Measurements from ENCODE around the gene TMEM26.
A peak's percentile ranks its signal among the peaks of the same experiment; 100 is the strongest.

TMEM26 gene

DNA sequence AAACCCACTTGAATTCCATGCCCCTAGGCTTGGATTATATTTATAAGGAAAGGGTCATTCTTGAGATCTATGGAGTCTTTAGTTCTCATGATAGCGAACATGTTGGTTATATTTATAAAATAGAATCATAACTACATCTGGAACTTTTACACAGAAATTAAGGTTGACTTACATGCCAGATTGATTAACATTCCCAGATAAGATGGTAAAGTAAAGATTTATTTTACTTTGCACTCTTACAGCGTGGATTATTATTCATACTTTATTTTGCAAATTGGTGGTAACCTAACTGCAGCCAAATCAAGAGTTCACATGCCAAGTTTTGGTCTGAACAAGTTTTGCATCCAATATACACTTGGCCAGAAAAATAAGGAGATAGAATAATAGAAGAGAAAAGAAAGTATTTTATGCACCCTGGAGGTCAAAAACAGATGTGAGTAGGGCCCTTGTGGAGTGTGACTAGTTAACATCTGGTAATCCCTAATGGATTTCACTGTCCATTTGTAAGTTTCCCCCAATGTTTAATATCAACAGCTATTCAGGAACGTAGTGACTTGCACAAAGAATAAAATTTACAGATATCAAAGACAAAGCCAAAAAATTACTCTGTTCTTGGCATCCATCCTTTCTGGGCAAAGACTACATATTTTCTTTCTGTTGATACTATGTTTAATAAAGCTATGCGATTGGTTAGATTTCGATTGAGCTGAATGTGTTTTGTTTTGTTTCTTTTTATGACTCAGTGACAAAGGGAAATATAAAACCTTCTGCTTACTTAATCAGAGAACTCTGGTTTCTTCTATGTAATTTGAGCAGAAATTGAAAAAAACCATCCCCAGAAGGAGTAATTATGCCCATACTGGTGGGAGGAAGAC, 10.1 kb upstream of the TMEM26 start:
- TF ChIP-seq, protein P1, sequence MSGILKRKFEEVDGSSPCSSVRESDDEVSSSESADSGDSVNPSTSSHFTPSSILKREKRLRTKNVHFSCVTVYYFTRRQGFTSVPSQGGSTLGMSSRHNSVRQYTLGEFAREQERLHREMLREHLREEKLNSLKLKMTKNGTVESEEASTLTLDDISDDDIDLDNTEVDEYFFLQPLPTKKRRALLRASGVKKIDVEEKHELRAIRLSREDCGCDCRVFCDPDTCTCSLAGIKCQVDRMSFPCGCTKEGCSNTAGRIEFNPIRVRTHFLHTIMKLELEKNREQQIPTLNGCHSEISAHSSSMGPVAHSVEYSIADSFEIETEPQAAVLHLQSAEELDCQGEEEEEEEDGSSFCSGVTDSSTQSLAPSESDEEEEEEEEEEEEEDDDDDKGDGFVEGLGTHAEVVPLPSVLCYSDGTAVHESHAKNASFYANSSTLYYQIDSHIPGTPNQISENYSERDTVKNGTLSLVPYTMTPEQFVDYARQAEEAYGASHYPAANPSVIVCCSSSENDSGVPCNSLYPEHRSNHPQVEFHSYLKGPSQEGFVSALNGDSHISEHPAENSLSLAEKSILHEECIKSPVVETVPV (CRISPR knock-in tag; IDR thresholded peaks at IDR 0.05): no peak
- TF ChIP-seq ISL1 (CRISPR knock-in tag; IDR thresholded peaks at IDR 0.05) (peak; percentile 67), OSR1 (CRISPR knock-in tag; IDR thresholded peaks at IDR 0.05) (no peak), ZFP30 (CRISPR knock-in tag; IDR thresholded peaks at IDR 0.05) (no peak), TOX (CRISPR knock-in tag; IDR thresholded peaks at IDR 0.05; ENCODE audit: borderline replicate concordance) (peak; percentile 69; the same call in 1 of the 2 replicates), CSDC2 (CRISPR knock-in tag; IDR thresholded peaks at IDR 0.05) (no peak)
- peak; percentile 86 for ATAC-seq

DNA sequence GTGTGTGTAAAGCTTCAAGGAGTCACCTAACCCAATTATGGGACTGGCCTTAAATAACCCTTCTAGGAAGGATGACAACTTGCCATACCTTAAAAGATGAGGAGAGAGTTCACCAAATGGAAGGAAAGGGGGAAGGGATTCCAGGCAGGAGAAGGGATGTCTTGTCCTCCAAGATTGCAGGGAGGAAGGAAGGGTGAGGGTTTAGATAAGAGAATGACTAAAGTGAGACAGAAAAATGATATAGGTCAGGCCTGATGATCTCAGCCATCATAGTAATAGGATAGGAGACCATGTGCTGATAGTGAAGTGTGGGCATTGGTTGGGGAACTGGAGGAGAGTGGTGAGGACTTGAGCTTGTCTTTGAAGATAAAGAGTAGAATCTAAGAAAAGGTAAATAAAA, 7.7 kb upstream of the TMEM26 start:
- no peak for ATAC-seq
- TF ChIP-seq ESRRG (CRISPR knock-in tag; IDR thresholded peaks at IDR 0.05): no peak
- TF ChIP-seq, protein P1 (CRISPR knock-in tag; IDR thresholded peaks at IDR 0.05): no peak
- TF ChIP-seq CSDC2 (CRISPR knock-in tag; IDR thresholded peaks at IDR 0.05): no peak
- no peak for TF ChIP-seq TOX (CRISPR knock-in tag; IDR thresholded peaks at IDR 0.05; ENCODE audit: borderline replicate concordance)
- no peak for TF ChIP-seq GLIS3 (CRISPR knock-in tag; IDR thresholded peaks at IDR 0.05)
- no peak for TF ChIP-seq ZFP30 (CRISPR knock-in tag; IDR thresholded peaks at IDR 0.05)
- no peak for TF ChIP-seq ZFP3 (CRISPR knock-in tag; IDR thresholded peaks at IDR 0.05)
- no peak for TF ChIP-seq PPARA (CRISPR knock-in tag; IDR thresholded peaks at IDR 0.05; ENCODE audit: borderline replicate concordance)
- no peak for TF ChIP-seq ZC3H10 (CRISPR knock-in tag; IDR thresholded peaks at IDR 0.05)

DNA sequence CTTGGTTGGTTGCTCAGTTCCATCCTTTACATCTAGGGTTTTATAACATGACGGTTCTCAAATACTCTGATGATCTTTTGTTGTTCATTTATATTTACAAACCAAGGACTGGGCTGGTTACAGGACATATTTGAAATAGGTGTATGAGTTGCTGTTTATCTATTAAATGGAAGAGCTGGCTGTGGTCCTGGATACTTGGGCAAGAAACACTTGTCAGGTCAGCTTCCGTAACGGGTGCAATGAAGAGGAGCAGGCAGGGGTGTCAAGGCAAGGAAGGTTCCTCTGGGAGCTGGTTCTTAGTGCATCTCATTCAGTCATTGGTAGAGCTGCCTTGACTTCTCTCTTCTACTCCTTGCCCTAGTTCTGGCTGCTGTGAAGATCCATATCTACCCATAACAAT, 4.8 kb upstream of the TMEM26 start:
- TF ChIP-seq PPARA (CRISPR knock-in tag; IDR thresholded peaks at IDR 0.05; ENCODE audit: borderline replicate concordance) (no peak), SNAI2 (CRISPR knock-in tag; IDR thresholded peaks at IDR 0.05) (no peak), ESRRG (CRISPR knock-in tag; IDR thresholded peaks at IDR 0.05) (no peak), TOX (CRISPR knock-in tag; IDR thresholded peaks at IDR 0.05; ENCODE audit: borderline replicate concordance) (no peak)
- TF ChIP-seq, protein P2, sequence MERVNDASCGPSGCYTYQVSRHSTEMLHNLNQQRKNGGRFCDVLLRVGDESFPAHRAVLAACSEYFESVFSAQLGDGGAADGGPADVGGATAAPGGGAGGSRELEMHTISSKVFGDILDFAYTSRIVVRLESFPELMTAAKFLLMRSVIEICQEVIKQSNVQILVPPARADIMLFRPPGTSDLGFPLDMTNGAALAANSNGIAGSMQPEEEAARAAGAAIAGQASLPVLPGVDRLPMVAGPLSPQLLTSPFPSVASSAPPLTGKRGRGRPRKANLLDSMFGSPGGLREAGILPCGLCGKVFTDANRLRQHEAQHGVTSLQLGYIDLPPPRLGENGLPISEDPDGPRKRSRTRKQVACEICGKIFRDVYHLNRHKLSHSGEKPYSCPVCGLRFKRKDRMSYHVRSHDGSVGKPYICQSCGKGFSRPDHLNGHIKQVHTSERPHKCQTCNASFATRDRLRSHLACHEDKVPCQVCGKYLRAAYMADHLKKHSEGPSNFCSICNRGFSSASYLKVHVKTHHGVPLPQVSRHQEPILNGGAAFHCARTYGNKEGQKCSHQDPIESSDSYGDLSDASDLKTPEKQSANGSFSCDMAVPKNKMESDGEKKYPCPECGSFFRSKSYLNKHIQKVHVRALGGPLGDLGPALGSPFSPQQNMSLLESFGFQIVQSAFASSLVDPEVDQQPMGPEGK (CRISPR knock-in tag; IDR thresholded peaks at IDR 0.05; ENCODE audit: borderline replicate concordance): no peak
- ATAC-seq: no peak

DNA sequence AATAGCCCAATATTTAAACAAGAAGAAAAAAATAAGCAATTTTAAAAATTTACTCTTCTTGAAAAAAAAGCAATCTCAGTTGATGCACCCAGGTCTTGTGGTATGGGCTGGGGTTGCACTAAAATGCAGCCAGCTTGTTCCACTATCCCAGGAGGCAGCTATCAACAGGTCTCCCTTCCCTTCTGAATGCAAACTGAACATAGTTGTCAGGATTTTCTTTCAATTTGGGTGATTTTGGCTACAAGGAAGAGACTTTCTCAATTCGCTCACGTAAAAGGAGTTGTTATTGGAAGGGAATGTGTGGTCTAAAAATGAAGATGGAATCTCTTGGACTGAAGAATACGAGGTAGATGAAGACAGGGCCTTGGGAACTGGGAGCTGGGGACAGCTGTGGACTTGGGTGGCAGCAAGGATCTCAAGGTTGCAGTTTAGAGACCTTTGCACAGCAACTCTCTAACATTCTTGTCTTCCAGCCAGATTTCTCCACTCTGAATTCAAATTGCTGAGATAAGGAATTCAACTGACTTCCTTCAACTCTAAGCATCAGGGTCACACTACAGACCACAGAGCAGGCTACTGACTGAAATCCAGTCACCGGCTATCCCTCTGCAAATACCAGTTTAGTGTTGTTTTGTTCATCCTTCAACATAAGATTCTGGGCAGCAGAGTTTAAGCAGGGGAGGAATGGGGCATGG, 3.1 kb upstream of the TMEM26 start:
- peak; percentile 23; the same call in 2 of the 3 replicates for ATAC-seq
- TF ChIP-seq ISL1 (CRISPR knock-in tag; IDR thresholded peaks at IDR 0.05) (0 out of 2 replicates have a peak, but pooled peaks have one; percentile 8), TCF4 (CRISPR knock-in tag; IDR thresholded peaks at IDR 0.05; ENCODE audit: borderline replicate concordance) (no peak)

DNA sequence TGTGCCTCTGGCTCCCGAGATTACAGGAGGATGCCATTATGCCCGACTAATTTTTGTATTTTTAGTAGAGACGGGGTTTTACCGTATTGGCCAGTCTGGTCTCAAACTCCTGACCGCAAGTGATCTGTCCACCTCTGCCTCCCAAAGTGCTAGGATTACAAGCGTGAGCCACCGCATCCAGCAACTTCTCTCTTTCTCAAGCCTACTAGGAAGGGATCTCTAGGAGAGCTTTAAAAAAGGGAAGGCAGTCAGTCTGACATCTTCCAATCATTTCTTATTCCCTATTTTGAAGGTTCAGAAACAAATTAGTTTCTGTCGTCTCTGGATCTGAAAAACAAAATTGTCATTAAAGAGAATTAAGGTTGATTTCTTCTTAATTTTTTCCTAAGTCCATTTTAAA, 2.5 kb upstream of the TMEM26 start:
- ATAC-seq: no peak
- TF ChIP-seq ESRRG (CRISPR knock-in tag; IDR thresholded peaks at IDR 0.05) (no peak), ZFP3 (CRISPR knock-in tag; IDR thresholded peaks at IDR 0.05) (no peak), CSDC2 (CRISPR knock-in tag; IDR thresholded peaks at IDR 0.05) (no peak), ZNF8 (CRISPR knock-in tag; IDR thresholded peaks at IDR 0.05) (no peak), OSR1 (CRISPR knock-in tag; IDR thresholded peaks at IDR 0.05) (no peak), GLIS3 (CRISPR knock-in tag; IDR thresholded peaks at IDR 0.05) (no peak), RARB (CRISPR knock-in tag; IDR thresholded peaks at IDR 0.05) (no peak), ZNF565 (CRISPR knock-in tag; conservative IDR thresholded peaks at IDR 0.05; ENCODE audit: low read depth) (no peak)
- TF ChIP-seq, protein P3, sequence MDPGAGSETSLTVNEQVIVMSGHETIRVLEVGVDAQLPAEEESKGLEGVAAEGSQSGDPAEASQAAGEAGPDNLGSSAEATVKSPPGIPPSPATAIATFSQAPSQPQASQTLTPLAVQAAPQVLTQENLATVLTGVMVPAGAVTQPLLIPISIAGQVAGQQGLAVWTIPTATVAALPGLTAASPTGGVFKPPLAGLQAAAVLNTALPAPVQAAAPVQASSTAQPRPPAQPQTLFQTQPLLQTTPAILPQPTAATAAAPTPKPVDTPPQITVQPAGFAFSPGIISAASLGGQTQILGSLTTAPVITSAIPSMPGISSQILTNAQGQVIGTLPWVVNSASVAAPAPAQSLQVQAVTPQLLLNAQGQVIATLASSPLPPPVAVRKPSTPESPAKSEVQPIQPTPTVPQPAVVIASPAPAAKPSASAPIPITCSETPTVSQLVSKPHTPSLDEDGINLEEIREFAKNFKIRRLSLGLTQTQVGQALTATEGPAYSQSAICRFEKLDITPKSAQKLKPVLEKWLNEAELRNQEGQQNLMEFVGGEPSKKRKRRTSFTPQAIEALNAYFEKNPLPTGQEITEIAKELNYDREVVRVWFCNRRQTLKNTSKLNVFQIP (CRISPR knock-in tag; IDR thresholded peaks at IDR 0.05; ENCODE audit: borderline replicate concordance, low read depth): no peak
- TF ChIP-seq, protein P4, sequence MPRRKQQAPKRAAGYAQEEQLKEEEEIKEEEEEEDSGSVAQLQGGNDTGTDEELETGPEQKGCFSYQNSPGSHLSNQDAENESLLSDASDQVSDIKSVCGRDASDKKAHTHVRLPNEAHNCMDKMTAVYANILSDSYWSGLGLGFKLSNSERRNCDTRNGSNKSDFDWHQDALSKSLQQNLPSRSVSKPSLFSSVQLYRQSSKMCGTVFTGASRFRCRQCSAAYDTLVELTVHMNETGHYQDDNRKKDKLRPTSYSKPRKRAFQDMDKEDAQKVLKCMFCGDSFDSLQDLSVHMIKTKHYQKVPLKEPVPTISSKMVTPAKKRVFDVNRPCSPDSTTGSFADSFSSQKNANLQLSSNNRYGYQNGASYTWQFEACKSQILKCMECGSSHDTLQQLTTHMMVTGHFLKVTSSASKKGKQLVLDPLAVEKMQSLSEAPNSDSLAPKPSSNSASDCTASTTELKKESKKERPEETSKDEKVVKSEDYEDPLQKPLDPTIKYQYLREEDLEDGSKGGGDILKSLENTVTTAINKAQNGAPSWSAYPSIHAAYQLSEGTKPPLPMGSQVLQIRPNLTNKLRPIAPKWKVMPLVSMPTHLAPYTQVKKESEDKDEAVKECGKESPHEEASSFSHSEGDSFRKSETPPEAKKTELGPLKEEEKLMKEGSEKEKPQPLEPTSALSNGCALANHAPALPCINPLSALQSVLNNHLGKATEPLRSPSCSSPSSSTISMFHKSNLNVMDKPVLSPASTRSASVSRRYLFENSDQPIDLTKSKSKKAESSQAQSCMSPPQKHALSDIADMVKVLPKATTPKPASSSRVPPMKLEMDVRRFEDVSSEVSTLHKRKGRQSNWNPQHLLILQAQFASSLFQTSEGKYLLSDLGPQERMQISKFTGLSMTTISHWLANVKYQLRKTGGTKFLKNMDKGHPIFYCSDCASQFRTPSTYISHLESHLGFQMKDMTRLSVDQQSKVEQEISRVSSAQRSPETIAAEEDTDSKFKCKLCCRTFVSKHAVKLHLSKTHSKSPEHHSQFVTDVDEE (CRISPR knock-in tag; IDR thresholded peaks at IDR 0.05): no peak
- TF ChIP-seq, protein P2 (CRISPR knock-in tag; IDR thresholded peaks at IDR 0.05; ENCODE audit: borderline replicate concordance): no peak
